ENCODE results near the gene CTIF. TPM values are rescaled to one million over a fixed set of nuclear protein-coding genes. Genes with fewer than 3 reads are reported as not detected.

CTIF gene
- 44.0 TPM for total RNA-seq

DNA sequence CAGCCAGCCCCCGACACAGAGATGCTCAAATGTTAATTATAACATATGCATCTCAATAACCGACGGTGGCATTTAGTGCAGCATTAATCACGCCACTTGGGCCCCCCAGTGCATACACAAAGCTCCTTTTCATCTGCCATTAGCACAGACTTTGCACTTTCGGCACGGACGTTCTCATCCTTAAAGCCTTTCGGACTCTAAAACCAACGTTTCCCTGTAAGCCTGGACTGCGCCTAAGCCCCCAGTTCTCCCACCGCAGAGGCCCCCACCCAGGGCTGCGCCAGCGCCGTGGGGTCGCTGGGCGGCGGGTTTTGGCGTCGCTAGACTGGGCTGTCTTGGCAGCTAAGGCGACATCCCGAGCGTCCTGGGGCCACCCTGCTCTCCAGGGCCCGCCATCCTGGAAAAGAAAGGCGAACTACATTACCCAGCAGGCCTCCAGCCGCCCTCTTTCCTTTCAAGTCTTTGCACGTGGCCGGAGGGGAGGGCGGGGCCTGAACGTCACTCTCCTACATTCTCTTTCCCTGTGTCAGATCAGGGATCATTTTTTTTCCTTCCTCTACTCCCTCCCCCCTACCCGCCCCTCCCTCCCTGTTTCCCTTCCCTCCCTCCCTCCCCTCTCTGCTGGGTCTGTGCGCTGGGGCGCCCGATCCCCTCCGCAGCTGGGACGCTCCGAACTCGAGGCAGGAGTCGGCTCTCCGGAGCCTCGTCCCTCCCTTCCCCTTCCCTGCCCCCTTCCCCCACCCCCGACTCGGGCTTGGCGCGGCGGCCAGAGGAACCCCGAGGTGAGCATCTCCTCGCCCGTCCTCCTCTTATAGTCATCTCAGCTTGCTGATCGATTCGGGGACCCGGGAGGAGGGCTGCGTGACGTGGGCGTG, at the start of gene CTIF:
CTIF (plus strand) TSS at position 501 of the 875 bp plus-strand sequence. CDS start 80,535 bp downstream, outside the sequence.

Other genes starting within 250 kb of the CTIF start
- 15.1 TPM for gene ZBTB7C, start 129.6 kb upstream of the CTIF start, total RNA-seq

Measured in camera-type eye (tissue), 1 donor.